ENCODE results near the gene AGK. TPM values are rescaled to one million over a fixed set of nuclear protein-coding genes. Genes with fewer than 3 reads are reported as not detected.

The AGK gene
- total RNA-seq, 3 donors from 2014 or later: 14.7 to 33.1 (median 28.5) TPM

DNA sequence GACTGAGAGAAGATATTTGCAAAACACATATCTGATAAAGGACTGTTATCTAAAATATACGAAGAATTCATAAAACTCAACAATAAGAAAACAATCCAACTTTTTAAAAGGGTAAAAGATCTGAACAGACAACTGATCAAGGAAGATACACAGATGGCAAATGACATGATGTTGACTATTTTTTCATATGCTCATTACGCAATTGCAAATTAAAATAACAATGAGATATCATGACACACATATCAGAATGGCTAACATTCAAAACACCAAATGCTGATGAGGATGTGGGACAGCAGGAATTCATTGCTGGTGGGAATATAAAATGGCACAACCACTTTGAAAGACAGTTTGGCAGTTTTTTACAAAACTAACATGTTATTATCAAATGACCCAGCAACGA lies 141.9 kb downstream of the AGK start:
- no peak overlapping the region for H3K27ac ChIP-seq
- H3K36me3 ChIP-seq: no peaks in the 10 kb centered on the region
- no peaks in the 10 kb centered on the region for H3K27me3 ChIP-seq
- H3K4me1 ChIP-seq: no peaks in the 10 kb centered on the region
- no peak overlapping the region for H3K4me3 ChIP-seq
- H3K9me3 ChIP-seq: no peaks in the 10 kb centered on the region
- DNase-seq (ENCODE audit: low spot score in 2 of 2): no peak
- intact Hi-C loops (cut with DNase I; ENCODE audit: low total_unique reads): no loop called here
- TF ChIP-seq, protein P1, sequence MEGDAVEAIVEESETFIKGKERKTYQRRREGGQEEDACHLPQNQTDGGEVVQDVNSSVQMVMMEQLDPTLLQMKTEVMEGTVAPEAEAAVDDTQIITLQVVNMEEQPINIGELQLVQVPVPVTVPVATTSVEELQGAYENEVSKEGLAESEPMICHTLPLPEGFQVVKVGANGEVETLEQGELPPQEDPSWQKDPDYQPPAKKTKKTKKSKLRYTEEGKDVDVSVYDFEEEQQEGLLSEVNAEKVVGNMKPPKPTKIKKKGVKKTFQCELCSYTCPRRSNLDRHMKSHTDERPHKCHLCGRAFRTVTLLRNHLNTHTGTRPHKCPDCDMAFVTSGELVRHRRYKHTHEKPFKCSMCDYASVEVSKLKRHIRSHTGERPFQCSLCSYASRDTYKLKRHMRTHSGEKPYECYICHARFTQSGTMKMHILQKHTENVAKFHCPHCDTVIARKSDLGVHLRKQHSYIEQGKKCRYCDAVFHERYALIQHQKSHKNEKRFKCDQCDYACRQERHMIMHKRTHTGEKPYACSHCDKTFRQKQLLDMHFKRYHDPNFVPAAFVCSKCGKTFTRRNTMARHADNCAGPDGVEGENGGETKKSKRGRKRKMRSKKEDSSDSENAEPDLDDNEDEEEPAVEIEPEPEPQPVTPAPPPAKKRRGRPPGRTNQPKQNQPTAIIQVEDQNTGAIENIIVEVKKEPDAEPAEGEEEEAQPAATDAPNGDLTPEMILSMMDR (IDR thresholded peaks at IDR 0.05): no peak
- TF ChIP-seq POLR2A (IDR thresholded peaks at IDR 0.05) (no peak), POLR2AphosphoS5 (IDR thresholded peaks at IDR 0.05) (no peak)

DNA sequence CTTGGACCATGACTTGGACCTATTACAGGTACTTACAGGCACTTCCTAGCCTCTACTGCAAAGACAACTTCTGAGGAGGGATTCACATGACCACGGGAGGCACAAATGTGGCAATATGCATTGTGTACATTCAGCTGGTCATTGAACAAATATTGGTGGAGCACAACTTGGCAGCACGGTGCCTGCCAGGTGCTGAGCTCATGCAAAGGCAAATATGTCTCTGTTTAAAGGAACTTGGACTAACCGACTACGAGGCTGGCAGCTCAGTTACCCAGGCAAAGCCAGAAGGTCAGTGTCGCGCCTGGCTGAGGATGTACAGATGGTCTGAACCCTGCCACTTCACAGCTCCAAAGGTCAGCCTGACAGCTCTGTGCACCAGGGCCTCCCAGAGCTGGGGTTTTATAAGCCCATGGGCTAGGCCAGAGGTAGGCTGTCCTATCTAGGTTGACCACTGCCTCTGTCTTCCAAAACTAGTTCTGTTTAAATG lies 144.6 kb downstream of the AGK start:
- no peaks in the 10 kb centered on the region for H3K9me3 ChIP-seq
- no peak overlapping the region for H3K27ac ChIP-seq
- no peak overlapping the region for H3K4me3 ChIP-seq
- no peaks in the 10 kb centered on the region for H3K4me1 ChIP-seq
- H3K36me3 ChIP-seq: no peaks in the 10 kb centered on the region
- intact Hi-C loops (cut with DNase I; ENCODE audit: low total_unique reads): no loop called here
- H3K27me3 ChIP-seq: no peaks in the 10 kb centered on the region
- no peak for TF ChIP-seq POLR2AphosphoS5 (IDR thresholded peaks at IDR 0.05)
- TF ChIP-seq, protein P1 (IDR thresholded peaks at IDR 0.05): no peak
- no peak for TF ChIP-seq POLR2A (IDR thresholded peaks at IDR 0.05)
- DNase-seq (ENCODE audit: low spot score in 2 of 2): no peak

DNA sequence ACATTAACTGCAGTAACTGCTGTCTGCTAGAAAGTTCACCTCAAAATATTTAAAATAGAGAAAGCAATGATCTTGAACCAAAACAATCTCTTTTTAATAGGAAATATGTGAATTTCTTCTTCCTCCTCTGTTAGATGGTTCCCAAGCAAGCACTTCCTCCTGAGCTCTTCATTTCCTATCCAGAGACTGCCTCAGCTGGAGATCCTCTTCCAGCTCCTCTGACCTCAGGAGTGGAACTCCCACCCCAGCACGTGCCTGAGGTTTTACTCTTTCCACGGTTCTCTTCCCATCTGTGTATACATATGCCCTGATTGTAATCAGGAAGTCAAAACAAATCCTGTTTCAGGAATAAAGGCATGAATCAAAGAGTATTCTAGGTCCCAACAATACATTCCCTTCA lies 145.1 kb downstream of the AGK start:
- Histone ChIP-seq H3K4me1 (no peaks in the 10 kb centered on the region), H3K27ac (no peak overlapping the region)
- intact Hi-C loops (cut with DNase I; ENCODE audit: low total_unique reads): no loop called here

DNA sequence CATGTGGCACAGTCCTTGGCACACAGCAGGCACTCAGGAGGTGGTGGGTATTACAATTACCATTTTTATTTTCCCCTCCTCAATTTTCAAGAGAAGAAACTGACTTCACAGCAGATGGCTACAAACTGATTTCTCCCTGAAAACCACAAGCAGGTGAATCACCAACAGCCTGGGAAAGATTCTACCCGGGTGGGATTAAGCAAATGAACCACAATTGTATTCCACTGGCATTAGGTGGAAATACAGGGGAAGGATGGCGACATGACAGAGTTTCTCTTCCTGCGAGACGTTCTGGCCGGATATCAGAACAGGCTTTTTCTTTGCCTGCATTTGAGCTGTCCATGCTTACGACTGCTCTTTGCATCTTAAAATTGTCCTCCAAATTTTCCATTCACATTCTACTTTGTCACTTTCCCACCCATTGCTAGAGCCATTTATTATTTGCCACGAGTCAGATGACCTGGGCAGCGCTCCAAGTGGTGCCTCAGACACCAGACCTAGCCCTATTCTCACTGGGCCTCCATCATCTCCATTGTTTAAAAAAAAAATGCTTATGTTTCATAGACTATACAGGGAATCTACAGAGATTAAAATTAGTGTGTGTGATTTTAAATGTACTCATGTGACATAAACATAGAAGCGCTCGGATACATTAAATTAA lies 146.1 kb downstream of the AGK start:
- Histone ChIP-seq H3K27ac (no peak overlapping the region), H3K4me1 (no peaks in the 10 kb centered on the region), H3K36me3 (no peaks in the 10 kb centered on the region), H3K27me3 (no peaks in the 10 kb centered on the region), H3K4me3 (no peak overlapping the region), H3K9me3 (no peaks in the 10 kb centered on the region)
- DNase-seq (ENCODE audit: low spot score in 2 of 2): no peak
- intact Hi-C loops (cut with DNase I; ENCODE audit: low total_unique reads): no loop called here
- TF ChIP-seq, protein P1 (IDR thresholded peaks at IDR 0.05): no peak
- TF ChIP-seq POLR2AphosphoS5 (IDR thresholded peaks at IDR 0.05) (no peak), POLR2A (IDR thresholded peaks at IDR 0.05) (no peak)

More for the DNA sequence above, 145.1 kb downstream of the AGK start:
- TF ChIP-seq POLR2A (IDR thresholded peaks at IDR 0.05) (no peak), POLR2AphosphoS5 (IDR thresholded peaks at IDR 0.05) (no peak)
- TF ChIP-seq, protein P1 (IDR thresholded peaks at IDR 0.05): no peak
- Histone ChIP-seq H3K9me3 (no peaks in the 10 kb centered on the region), H3K27me3 (no peaks in the 10 kb centered on the region), H3K4me3 (no peak overlapping the region), H3K36me3 (no peaks in the 10 kb centered on the region)
- no peak for DNase-seq (ENCODE audit: low spot score in 2 of 2)

DNA sequence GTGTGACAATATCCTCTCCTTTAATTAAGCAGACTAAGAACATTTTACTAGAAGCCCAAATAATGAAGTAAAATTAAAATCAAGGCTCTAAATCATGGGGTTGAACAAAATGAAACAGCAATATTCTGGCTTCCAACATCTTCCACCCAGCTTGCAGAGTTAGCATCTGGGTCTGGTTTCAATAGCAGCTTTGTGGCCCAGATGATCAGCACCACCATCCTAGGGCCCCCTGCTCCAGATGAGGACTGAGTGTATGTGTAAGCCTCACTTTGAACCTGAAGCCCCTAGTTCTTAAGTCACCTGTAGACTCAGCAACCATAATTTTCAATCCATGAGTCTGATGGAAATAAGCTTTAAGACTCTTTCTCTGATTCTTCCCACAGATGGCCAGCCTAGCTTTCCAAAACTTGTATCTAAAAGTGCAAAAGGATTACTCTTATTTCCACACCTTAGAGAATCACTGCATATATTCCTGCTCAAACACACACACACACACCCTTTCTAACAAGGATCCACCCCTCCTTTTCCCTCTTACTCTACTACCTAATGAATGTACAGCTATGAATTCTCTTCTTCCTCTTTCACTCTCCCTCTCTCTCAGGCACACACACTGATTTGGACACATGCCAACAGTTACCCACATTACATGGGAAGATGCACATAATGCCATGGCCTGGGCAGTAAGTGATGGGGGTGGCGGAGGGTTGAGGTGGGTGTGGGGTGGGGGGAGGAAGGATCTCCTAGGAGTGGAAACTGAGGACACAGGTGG lies 147.2 kb downstream of the AGK start:
- DNase-seq (ENCODE audit: low spot score in 2 of 2): no peak
- Histone ChIP-seq H3K4me1 (peaks cover 0 to 3% of the 10 kb centered on the region in 2 donors), H3K9me3 (no peaks in the 10 kb centered on the region), H3K27me3 (no peaks in the 10 kb centered on the region), H3K36me3 (no peaks in the 10 kb centered on the region), H3K27ac (no peak overlapping the region), H3K4me3 (no peak overlapping the region)
- TF ChIP-seq, protein P1 (IDR thresholded peaks at IDR 0.05): no peak
- TF ChIP-seq POLR2A (IDR thresholded peaks at IDR 0.05) (no peak), POLR2AphosphoS5 (IDR thresholded peaks at IDR 0.05) (no peak)
- intact Hi-C loops (cut with DNase I; ENCODE audit: low total_unique reads): no loop called here

Measured in breast epithelium (tissue), 4 donors.